Brain pericyte (primary cell): Measurements from ENCODE around the gene COMMD7.
"Not testable (repeated sequence)": the region's sequence is repeated elsewhere in the genome, so short reads cannot be mapped to it uniquely, and the experiment has no call there.

Source experiments
- DNase-seq: peaks from one replicate; pipeline ENCODE4 v3.0.0-alpha.2; 2012; ENCODE audit warnings: low read depth, low spot score

COMMD7 gene

GRCh38 chr20:32765230-32765875 lies 22.1 kb upstream of the COMMD7 start:
- not testable (repeated sequence) for DNase-seq

GRCh38 chr20:32764005-32764960 lies 21.0 kb upstream of the COMMD7 start:
- DNase-seq: no peak

GRCh38 chr20:32763202-32764004 lies 20.1 kb upstream of the COMMD7 start:
- no peak for DNase-seq

- no peak for DNase-seq
These were observed 19.5 kb upstream of the COMMD7 start for GRCh38 chr20:32762754-32763201.

- no peak for DNase-seq
These were observed 18.8 kb upstream of the COMMD7 start, which contains the start of gene DNMT3B for GRCh38 chr20:32761831-32762753. DNMT3B (plus strand) TSS chr20:32762385; CDS start chr20:32780324, 17,939 bp downstream.

GRCh38 chr20:32761417-32761830 lies 18.2 kb upstream of the COMMD7 start:
- no peak for DNase-seq

- no peak for DNase-seq
These were observed 12.9 kb upstream of the COMMD7 start for GRCh38 chr20:32756156-32756555.

- DNase-seq: no peak
These were observed 10.5 kb upstream of the COMMD7 start for GRCh38 chr20:32753731-32754130.

- no peak for DNase-seq
These were observed 9.4 kb upstream of the COMMD7 start for GRCh38 chr20:32752458-32753250.

GRCh38 chr20:32751702-32752457 lies 8.6 kb upstream of the COMMD7 start:
- DNase-seq: no peak

GRCh38 chr20:32751293-32751692 lies 8.0 kb upstream of the COMMD7 start:
- DNase-seq: no peak

- DNase-seq: no peak
These were observed 6.8 kb upstream of the COMMD7 start for GRCh38 chr20:32749914-32750637.

GRCh38 chr20:32742322-32743236 lies 688 bp downstream of the COMMD7 start:
- no peak for DNase-seq

- no peak for DNase-seq
These were observed 2.1 kb downstream of the COMMD7 start for GRCh38 chr20:32741151-32741550.

GRCh38 chr20:32737371-32738223 lies 5.7 kb downstream of the COMMD7 start:
- no peak for DNase-seq

- no peak for DNase-seq
These were observed 11.4 kb downstream of the COMMD7 start for GRCh38 chr20:32731882-32732266.
